GM21447 (cell line): ENCODE measurements around the gene ANKRD13D.

Source experiments
- ATAC-seq: cut with Tn5 transposase; IDR thresholded peaks from one replicate; pipeline ENCODE4 v1.9.1; 2021; ENCODE audit not compliant: unreplicated experiment

ANKRD13D gene

DNA sequence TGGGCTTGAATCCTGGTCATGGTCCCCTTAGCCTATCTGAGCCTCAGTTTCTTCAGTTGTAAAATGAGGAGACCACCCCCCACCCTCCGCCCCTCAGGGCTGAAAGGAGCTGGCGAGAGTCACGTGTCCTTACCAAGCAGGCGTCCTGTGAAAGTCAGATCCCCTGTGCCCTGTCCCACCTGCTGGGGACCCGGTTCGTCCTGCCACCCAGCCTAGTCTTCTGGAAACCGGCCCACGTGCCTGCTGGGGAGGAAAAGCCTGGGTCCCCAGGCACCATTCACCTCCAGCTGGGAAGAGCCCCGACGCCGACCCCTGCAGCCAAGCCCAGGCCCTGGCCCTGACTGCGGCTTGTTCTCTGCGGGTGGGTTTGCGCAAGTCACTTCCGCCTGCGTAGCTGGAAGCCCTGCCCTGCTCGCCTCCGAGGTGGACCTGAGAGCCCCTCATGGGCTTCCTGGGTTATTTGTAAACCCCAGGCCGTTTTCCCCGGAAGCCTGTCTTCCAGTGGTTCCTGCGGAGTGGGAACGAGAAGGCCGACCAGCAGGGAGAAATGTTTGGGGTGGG is 13.5 kb downstream of the ANKRD13D start:
- no peak for ATAC-seq

DNA sequence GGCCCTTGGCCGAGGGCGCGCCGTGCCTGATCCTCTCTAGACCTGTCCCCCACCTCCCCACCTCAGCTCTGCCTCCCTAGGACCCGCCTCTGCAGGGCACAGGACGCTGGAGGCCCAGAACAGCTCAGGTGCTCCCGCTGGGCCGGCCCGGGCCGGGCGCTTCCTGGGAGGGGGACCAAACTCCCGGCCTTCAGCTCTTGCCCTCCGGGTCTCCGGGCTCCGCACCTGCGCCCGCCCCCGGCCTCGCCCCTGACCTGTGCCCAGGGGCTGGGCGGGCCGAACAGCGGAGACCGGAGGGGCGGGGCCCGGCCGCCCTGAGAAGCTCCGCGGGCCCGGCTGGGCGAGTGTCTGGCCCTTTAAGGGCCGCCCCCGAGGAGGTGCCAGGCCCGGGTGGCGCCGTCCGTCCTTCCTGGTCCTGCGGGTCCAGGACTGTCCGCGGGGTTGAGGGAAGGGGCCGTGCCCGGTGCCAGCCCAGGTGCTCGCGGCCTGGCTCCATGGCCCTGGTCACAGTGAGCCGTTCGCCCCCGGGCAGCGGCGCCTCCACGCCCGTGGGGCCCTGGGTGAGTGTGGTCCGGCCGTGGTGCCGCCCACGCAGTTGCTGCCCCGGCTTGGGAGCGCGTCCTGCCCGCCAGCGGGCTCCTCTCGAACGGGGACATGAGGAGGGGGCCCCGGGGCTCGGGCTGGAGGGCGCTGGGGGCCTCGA is 14.2 kb downstream of the ANKRD13D start, which contains the start of gene SSH3:
Gene SSH3, plus strand, starts transcription at position 399 of the 703 bp plus-strand sequence. Its CDS starts 96 bp downstream, at position 495.
- no peak for ATAC-seq

DNA sequence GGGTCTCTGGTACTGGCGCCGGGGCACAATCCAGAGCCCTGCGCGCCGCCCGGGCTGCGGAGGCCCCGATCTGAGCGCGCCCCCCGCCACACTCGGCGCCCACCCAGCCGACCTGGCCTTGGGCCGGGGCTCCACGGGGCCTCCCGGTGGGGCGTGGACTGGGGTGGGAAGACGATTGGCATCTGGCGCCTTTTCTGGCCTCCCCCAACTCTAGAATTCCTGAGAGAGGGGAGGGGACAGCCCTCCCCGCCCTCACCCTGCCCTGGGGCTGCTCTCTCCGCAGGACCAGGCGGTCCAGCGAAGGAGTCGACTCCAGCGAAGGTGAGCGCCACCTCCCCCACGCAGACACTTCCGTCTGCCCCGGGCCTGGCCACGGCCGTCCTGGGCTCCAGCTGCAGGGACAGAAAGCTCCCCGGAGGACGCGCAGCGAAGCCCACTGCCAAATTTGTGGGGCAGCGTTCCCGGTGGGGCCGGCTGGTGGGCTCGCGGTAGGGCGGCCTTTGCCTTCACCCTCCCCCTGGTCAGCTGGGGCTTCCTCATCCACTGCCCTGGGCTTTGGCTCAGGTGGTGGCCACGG is 14.8 kb downstream of the ANKRD13D start:
- no peak for ATAC-seq

DNA sequence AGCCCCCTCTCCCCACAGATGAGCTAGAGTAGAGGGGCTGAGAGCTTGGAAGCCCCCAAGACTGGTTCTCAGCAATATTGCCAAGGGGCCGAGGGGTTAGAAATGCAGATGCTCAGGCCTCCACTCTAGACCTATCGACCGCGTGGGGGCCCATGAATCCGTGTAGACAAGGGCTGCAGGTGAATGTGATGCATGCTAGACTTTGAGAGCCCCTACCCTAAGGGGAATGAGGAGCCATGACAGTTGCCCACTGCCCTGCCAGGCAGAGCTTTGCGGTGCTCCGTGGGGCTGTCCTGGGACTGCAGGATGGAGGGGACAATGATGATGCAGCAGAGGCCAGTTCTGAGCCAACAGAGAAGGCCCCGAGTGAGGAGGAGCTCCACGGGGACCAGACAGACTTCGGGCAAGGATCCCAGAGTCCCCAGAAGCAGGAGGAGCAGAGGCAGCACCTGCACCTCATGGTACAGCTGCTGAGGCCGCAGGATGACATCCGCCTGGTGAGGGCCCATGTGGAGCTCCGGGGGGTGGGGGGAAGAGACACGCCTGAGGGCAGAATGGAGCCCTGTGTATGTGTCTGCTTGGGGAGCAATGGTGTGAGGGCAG is 15.5 kb downstream of the ANKRD13D start:
- ATAC-seq: no peak

DNA sequence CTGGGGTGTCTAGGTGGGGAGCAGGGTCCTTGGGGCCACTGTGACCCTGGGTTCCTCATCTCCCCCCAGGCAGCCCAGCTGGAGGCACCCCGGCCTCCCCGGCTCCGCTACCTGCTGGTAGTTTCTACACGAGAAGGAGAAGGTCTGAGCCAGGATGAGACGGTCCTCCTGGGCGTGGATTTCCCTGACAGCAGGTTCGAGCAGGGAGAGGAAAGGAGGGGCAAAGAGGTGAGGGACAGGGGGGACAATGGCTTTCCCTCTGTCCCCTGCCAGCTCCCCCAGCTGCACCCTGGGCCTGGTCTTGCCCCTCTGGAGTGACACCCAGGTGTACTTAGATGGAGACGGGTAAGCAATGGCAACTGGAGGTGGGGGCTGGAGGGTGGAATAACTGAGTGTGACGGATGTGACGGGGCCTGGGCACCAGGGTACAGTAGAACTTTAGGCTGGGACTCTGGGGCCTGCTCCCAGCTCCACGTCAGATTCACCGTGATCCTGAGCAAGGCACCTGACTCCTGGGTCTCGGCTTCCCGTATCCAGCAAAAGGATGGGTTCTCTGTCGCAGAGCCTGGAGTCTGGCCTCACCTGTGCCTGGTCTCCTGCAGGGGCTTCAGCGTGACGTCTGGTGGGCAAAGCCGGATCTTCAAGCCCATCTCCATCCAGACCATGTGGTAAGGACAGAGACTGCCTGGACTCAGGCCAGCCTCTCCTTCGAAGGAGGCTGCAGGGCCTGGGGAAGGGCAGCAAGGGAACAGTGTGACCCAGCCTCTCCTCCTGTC is 17.9 kb downstream of the ANKRD13D start:
- no peak for ATAC-seq

DNA sequence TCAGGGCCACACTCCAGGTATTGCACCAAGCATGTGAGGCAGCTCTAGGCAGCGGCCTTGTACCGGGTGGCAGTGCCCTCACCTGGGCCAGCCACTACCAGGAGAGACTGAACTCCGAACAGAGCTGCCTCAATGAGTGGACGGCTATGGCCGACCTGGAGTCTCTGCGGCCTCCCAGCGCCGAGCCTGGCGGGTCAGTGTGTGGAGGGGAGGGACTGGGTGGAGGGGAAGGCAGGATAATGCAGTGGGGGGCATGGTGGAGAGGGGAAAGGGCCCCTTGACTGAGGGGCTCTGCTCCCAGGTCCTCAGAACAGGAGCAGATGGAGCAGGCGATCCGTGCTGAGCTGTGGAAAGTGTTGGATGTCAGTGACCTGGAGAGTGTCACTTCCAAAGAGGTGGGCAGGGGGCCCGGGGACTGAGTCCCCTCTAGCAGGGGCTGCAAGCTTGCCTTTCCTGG is 18.5 kb downstream of the ANKRD13D start:
- no peak for ATAC-seq

DNA sequence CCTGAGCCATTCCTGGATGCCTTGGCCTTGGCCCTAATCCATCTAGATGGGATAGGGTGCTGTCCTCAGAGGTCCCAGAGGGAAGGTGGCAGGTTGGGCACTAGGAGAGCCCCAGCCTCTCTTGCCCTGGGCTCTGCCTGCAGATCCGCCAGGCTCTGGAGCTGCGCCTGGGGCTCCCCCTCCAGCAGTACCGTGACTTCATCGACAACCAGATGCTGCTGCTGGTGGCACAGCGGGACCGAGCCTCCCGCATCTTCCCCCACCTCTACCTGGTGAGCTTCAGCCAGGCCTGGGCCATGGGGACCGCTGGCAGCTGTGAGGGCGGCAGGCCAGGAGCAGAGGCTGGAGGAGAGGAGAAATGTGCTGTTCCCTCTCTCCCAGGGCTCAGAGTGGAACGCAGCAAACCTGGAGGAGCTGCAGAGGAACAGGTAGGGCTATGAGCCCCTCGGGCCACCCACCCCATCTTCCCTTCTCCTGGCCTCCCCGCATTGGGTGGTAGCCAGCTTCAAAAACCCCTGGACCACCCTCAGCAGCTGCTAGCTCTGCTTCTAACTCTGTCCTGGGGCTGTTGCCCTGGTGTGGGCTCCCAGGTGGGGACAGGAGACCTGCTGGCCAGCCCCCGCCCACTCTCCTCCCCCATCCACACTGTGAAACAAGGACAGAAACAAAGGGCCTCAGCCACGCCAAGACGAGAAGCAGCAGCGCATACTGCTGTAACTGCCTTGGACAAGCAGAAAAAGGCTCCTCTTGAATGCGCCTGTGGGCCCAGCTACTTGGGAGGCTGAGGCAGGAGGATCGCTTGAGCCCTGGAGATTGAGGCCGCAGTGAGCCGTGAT is 19.1 kb downstream of the ANKRD13D start:
- ATAC-seq: no peak

DNA sequence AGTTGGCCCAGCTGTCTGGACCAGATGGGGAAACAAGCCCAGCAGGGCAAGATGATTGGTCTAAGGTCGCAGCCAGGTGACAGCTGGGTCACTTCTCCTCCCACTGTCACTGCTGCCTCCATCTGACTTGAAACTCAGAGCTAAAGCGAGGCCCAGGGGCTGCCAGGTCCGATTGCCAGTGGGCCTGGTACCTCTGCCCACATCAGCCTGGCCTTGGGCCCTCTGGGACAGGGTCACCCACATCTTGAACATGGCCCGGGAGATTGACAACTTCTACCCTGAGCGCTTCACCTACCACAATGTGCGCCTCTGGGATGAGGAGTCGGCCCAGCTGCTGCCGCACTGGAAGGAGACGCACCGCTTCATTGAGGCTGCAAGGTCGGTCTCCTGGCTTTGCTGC is 20.1 kb downstream of the ANKRD13D start:
- no peak for ATAC-seq

DNA sequence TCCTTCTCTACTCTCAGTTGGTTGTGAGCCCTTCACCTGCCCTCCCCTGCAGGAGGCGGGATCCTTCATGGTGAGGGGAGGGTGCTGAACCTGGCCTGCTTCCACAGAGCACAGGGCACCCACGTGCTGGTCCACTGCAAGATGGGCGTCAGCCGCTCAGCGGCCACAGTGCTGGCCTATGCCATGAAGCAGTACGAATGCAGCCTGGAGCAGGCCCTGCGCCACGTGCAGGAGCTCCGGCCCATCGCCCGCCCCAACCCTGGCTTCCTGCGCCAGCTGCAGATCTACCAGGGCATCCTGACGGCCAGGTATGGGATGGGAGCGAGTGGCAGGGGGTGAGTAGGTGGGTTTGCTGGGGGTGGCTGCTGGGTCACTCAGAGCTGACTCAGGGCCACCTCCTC is 20.6 kb downstream of the ANKRD13D start:
- no peak for ATAC-seq

DNA sequence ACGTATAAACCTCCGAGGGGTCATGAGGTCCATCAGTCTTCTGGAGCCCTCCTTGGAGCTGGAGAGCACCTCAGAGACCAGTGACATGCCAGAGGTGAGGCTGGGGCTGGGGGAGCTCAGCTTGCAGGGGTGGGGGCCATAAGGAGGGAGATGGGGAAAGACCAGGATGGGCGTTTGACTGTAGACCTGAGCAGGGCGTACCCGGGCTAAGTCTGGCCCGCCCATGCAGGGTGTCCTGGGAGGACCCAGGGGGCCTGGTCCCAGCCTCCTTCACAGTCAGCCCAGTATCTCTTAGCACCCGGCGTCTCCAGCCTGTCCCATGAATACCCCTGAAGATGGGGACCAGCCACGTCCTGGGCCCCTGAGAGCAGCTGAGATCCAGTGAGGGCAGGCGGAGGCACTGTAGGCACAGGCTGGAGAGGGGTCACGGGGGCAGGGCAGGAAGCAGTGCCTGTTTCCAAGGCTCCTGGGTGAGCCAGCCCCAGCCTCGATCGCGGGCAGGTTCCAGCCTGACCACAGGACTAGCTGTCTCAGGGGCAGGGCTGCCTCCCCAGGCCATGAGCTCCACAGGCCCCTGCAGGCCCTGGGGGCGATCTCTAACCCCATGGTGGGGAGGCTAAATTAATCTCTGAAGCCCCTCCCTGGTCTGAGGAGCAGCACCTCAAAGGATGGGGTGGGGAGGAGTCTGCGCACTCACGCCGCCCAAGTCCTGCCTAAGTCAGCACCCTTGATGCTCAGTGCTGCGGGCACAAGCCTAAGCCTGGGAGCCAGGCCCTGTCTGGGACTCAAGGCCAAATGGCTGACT is 21.3 kb downstream of the ANKRD13D start:
- ATAC-seq: no peak

DNA sequence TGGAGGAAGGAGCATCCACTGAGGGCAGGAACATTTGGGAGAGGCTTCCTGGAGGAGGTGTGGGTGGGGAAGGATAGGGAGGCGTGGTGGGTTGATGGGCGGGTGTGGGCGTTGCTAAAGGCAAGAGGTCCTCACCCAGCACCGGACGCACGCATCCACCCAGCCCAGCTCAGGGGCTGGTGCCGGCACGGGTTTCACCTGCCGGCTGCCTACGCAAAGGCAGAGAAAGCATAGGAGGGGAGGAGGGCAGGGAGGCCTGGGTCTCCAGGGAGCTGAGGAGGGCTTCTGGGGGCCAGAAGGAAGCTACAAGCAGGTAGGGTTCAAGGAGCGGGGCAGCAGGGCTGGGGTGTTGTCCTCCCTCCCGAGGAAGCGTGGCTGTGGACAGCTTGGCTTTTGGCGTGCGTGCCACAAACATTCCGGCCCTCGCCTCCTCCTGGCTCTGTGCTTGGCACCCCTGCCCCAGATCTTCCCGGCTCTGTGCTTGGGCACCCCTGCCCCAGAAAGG is 22.0 kb downstream of the ANKRD13D start:
- no peak for ATAC-seq

DNA sequence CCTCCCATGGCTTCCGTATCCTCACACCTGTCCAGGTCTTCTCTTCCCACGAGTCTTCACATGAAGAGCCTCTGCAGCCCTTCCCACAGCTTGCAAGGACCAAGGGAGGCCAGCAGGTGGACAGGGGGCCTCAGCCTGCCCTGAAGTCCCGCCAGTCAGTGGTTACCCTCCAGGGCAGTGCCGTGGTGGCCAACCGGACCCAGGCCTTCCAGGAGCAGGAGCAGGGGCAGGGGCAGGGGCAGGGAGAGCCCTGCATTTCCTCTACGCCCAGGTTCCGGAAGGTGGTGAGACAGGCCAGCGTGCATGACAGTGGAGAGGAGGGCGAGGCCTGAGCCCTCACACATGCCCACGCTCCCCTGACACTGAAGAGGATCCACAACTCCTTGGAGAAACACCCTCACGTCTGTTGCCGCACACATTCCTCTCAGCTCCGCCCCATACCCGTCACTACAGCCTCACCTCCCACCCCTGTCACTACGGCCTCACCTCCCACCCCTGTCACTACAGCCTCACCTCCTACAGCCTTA is 22.5 kb downstream of the ANKRD13D start:
- ATAC-seq: no peak

DNA sequence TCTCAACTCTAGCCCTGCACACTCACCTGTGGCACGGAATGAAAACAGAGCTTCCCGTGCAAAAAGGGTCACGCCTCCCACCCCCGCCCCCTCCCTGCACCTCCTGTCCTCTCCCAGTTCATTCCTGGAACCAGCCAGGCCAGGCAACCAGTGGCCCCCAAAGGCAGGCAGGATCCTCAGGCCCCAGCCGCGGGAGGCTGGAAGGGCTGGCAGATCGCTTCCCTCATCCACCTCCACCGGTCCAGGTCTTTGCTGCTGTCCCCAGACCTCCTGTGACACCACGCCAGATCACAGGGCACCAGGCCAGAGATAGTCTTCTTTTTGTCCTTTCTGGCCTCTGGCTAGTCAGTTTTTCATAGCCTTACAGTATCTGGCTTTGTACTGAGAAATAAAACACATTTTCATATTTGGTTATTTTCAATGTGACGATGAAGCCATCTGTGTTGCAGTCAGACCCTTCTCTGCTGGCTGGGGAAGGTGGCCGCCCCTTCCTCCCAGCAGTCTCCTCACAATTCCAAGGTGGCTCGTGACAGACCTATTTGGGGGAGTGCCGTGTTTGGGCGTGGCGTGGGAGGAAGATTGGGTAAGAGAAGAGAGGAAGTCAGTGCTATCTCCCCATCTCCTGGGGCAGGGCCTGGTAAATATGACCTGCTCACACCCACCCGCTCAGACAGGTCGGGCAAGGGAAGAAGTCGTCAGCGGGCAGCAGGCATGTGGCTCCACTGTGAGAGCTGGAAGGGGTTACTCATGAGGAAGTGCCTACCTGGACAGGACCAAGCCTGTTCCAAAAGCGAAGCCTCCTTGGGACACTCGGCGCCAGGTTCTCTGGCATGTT is 23.3 kb downstream of the ANKRD13D start:
- no peak for ATAC-seq

DNA sequence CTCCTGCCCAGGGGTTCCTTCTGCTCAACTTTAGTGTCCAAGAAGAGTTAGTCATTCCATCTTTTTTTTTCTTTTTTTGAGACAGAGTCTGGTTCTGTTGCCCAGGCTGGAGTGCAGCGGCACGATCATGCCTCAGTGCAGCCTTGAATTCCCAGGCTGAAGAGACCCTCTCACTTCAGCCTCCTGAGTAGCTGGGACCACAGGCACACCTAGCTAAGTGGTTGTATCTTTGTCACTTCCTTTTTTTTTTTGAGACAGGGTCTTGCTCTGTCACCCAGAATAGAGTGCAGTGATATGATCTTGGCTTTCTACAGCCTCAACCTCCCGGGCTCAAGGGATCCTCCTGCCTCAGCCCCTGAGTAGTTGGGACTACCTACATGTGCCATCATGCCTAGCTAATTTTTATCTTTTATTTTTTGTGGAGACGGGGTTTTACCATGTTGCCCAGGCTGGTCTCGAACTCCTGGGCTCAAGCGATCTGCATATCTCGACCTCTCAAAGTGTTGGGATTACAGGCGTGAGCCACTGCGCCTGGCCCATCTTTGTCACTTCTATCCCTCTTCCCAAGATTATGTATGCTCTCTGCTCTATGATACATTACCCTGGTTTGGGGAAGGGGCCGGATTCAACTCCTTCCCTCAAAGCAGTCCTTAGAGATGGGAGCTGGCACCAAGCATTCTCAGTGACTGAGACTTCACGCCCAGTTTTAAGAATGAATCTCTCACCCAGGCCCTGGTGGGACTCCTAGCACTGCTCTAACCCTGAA is 24.2 kb downstream of the ANKRD13D start:
- ATAC-seq: no peak

DNA sequence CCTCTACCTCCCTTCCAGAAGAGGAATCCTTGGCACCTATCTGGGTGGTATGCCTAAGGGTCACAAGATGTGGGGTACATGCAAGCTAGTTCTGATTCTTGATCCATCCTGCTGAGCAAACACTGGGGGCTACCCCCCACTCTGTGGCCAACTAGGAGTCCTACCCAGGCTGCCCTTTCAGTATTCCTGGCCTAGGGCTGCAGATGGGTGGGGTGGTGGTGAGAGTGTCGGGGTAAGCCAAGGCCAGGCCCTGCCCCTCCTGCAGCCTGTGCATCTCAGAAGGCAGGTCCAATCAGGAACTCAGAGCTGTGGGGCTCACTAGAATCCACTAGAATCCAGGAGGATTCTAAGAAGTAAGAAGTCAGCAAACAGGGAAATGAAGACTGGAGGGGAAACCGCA is 25.1 kb downstream of the ANKRD13D start:
- ATAC-seq: no peak

DNA sequence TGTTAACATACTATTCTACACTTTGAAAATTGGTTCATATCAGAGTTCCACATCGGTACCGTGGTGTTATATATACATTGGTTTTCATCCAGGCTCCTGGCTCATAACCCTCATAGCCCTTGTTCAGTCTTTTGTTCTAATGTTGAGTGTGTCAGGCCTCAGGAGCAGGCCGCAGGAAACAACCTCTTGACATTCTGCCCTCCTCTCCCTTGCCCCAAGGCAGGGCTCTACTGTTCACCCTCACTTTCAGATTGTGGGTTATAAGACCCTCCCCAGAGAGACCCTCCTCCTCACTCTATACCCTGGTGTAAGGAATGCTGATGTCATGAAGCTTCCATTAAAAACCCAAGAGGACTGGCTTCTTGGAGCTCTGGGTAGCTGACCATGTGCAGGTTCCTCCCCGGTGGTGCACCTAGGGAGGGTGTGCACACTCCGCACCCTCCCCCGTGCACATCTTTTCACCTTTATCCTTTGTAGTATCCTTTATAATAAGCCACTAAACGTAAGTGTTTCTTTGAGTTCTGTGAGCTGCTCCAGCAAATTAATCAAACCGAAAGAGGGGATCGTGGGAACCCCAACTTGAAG is 26.3 kb downstream of the ANKRD13D start:
- no peak for ATAC-seq

DNA sequence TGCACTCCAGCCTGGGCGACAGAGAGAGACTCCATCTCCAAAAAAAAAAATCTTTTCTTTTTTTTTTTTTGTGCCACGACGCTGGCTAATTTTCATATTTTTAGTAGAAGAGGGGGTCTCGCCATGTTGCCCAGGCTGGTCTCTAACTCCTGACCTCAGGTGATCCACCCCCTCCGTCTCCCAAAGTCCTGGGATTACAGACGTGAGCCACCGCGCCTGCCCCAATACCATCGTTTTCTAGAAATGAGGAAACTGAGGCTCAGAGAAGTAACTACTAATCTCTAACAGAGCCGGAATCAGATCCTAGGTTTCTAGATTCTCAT is 27.7 kb downstream of the ANKRD13D start:
- no peak for ATAC-seq
